C4-2B (cell line): ENCODE data around the gene POGZ.

Experiments
- H3K27ac ChIP-seq: fragments of 450-650 bp; 2 replicates; pipeline ENCODE4 v1.5.1; 2017
- ZFX ChIP-seq: fragments of 450-650 bp; IDR thresholded peaks from 2 replicates; pipeline ENCODE4 v1.6.1; 2017
- TF ChIP-seq, protein P1 (sequence below): fragments of 450-650 bp; conservative IDR thresholded peaks from 2 replicates; pipeline ENCODE4 v1.5.1; 2017; ENCODE audit warnings: mild to moderate bottlenecking

Gene POGZ

GRCh38 chr1:151362308-151363155 lies 96.8 kb downstream of the POGZ start:
- TF ChIP-seq, protein P1, sequence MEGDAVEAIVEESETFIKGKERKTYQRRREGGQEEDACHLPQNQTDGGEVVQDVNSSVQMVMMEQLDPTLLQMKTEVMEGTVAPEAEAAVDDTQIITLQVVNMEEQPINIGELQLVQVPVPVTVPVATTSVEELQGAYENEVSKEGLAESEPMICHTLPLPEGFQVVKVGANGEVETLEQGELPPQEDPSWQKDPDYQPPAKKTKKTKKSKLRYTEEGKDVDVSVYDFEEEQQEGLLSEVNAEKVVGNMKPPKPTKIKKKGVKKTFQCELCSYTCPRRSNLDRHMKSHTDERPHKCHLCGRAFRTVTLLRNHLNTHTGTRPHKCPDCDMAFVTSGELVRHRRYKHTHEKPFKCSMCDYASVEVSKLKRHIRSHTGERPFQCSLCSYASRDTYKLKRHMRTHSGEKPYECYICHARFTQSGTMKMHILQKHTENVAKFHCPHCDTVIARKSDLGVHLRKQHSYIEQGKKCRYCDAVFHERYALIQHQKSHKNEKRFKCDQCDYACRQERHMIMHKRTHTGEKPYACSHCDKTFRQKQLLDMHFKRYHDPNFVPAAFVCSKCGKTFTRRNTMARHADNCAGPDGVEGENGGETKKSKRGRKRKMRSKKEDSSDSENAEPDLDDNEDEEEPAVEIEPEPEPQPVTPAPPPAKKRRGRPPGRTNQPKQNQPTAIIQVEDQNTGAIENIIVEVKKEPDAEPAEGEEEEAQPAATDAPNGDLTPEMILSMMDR, result no peak
- no peak for TF ChIP-seq ZFX
- H3K27ac ChIP-seq, result no peak overlapping the region

DNA sequence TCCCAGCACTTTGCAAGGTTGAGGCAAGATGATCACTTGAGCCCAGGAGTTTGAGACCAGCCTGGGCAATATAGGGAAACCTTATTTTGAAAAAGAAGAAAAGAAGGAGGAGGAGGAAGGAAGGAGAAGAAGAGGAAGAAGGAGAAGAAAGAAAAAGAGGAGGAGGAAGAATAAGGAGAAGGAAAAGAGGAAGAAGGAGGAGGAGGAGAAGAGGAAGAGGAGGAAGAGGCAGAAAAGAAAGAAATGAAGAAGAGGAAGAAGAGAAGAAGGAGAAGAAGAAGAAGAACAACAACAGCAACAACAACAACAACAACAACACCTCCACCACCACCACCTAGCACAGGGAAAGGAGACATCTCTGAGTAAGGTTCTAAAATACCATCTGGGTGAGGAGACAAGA lies 97.4 kb downstream of the POGZ start:
- no peak for TF ChIP-seq ZFX
- TF ChIP-seq, protein P1, result no peak
- H3K27ac ChIP-seq, result no peak overlapping the region

- TF ChIP-seq ZFX, result no peak
- TF ChIP-seq, protein P1, result no peak
- no peak overlapping the region for H3K27ac ChIP-seq
Measured at GRCh38 chr1:151356696-151357095, 102.6 kb downstream of the POGZ start.
